SK-N-SH (cell line): ENCODE data around the gene MEG3. TPM values are rescaled to one million over a fixed set of nuclear protein-coding genes. Genes with fewer than 3 reads are reported as not detected.

Experiments
- CTCF ChIA-PET: fragments of 300-600, 350-600 bp; formaldehyde crosslinking; extraction: SDS; loops from one replicate; lab custom pipeline; 2021; lab: Yijun Ruan, JAX
- POLR2A ChIA-PET: fragments of 350-600 bp; sonication (Branson Sonifier 250); formaldehyde crosslinking; extraction: SDS; loops from one replicate; lab custom pipeline; 2020; ENCODE audit warnings: antibody characterized with exemption, inconsistent platforms; lab: Yijun Ruan, JAX
- DNase-seq: peaks from one replicate; pipeline ENCODE4 v3.0.0; 2012
- H2AFZ ChIP-seq: fragments of 200-600 bp; sonication (generic); 2 replicates; pipeline ENCODE4 v1.8.1; 2016; ENCODE audit warnings: antibody characterized with exemption, mild to moderate bottlenecking, low read depth
- H3F3A ChIP-seq: fragments of 200-600 bp; sonication (generic); replicated peaks from 2 replicates; pipeline ENCODE3; 2016; ENCODE audit warnings: antibody characterized with exemption, mild to moderate bottlenecking; ENCODE audit not compliant: insufficient read depth
- H3K27ac ChIP-seq, 2 experiments: fragments of 200-500 bp in 1 of 2; fragments of 200-600 bp in 1 of 2; sonication (Bioruptor generic) in 1 of 2; sonication (generic), shearing (Covaris generic) in 1 of 2; 2 replicates each; pipeline versions ENCODE4 v1.5.1 to v1.6.1; 2014 to 2016; ENCODE audit warnings: low read depth in 2 of 2, inconsistent platforms in 1 of 2, low read length in 1 of 2, mild to moderate bottlenecking in 1 of 2, mixed read lengths in 1 of 2
- H3K27me3 ChIP-seq: fragments of 200-600 bp; sonication (generic), shearing (Covaris generic); 2 replicates; pipeline ENCODE4 v1.6.1; 2016; ENCODE audit warnings: mixed run types; ENCODE audit not compliant: insufficient read depth
- H3K36me3 ChIP-seq, 2 experiments: fragments of 200-500 bp in 1 of 2; fragments of 200-600 bp in 1 of 2; sonication (Bioruptor generic) in 1 of 2; sonication (generic) in 1 of 2; replicated peaks in 1 of 2; 2 replicates each; pipeline versions ENCODE3 to v1.5.1; 2014 to 2016; ENCODE audit warnings: low read length in 1 of 2, mild to moderate bottlenecking in 1 of 2; ENCODE audit not compliant: insufficient read depth in 2 of 2, control insufficient read depth in 1 of 2
- H3K4me1 ChIP-seq, 2 experiments: fragments of 200-500 bp in 1 of 2; fragments of 200-600 bp in 1 of 2; sonication (Bioruptor generic) in 1 of 2; sonication (generic), shearing (Covaris generic) in 1 of 2; 2 replicates each; pipeline versions ENCODE4 v1.5.1 to v1.6.1; 2014 to 2016; ENCODE audit warnings: low read depth in 1 of 2, low read length in 1 of 2, mixed run types in 1 of 2; ENCODE audit not compliant: insufficient read depth in 2 of 2, control insufficient read depth in 1 of 2
- H3K4me2 ChIP-seq: fragments of 200-600 bp; sonication (generic), shearing (Covaris generic); 2 replicates; pipeline ENCODE4 v1.6.1; 2017; ENCODE audit warnings: mixed run types
- H3K4me3 ChIP-seq, 2 experiments: fragments of 200-500 bp in 1 of 2; fragments of 200-600 bp in 1 of 2; sonication (Bioruptor generic) in 1 of 2; sonication (generic), shearing (Covaris generic) in 1 of 2; 2 replicates each; pipeline versions ENCODE4 v1.5.1 to v1.8.1; 2014 to 2016; ENCODE audit warnings: low read depth in 2 of 2, inconsistent platforms in 1 of 2, low read length in 1 of 2, mild to moderate bottlenecking in 1 of 2, mixed read lengths in 1 of 2, moderate library complexity in 1 of 2
- H3K79me2 ChIP-seq: fragments of 200-600 bp; sonication (generic); 2 replicates; pipeline ENCODE4 v1.8.1; 2017; ENCODE audit warnings: mild to moderate bottlenecking; ENCODE audit not compliant: insufficient read depth
- H3K9ac ChIP-seq: fragments of 200-600 bp; sonication (generic); 2 replicates; pipeline ENCODE4 v1.6.1; 2017; ENCODE audit warnings: mixed run types
- H3K9me2 ChIP-seq: fragments of 200-600 bp; sonication (generic); 2 replicates; pipeline ENCODE4 v1.6.1; 2017; ENCODE audit warnings: mixed run types
- H3K9me3 ChIP-seq: fragments of 200-600 bp; sonication (generic); 2 replicates; pipeline ENCODE4 v1.6.1; 2017; ENCODE audit warnings: mixed run types, mild to moderate bottlenecking, moderate library complexity
- H4K20me1 ChIP-seq: fragments of 200-600 bp; sonication (generic); 2 replicates; pipeline ENCODE4 v1.6.1; 2017; ENCODE audit warnings: mild to moderate bottlenecking, mixed run types; ENCODE audit not compliant: insufficient read depth
- CHD2 ChIP-seq: fragments of 150-350 bp; IDR thresholded peaks from 2 replicates; pipeline ENCODE4 v1.6.1; 2018; ENCODE audit warnings: low read length; ENCODE audit not compliant: partially characterized antibody
- ELF1 ChIP-seq: IDR thresholded peaks from 2 replicates; pipeline ENCODE4 v1.4.0; 2012
- EP300 ChIP-seq, 2 experiments: IDR thresholded peaks; 2 replicates each; pipeline versions ENCODE4 v1.4.0 to v1.6.1; 2012; ENCODE audit warnings: borderline replicate concordance in 1 of 2, low read depth in 1 of 2, low read length in 1 of 2
- EZH2phosphoT487 ChIP-seq: fragments of 200-600 bp; sonication (generic); IDR thresholded peaks from 2 replicates; pipeline ENCODE4 v1.6.1; 2017; ENCODE audit warnings: low read depth, mixed run types, mild to moderate bottlenecking, antibody characterized with exemption, moderate library complexity, borderline replicate concordance
- FOXJ3 ChIP-seq: sonication (generic); formaldehyde crosslinking; IDR thresholded peaks from 2 replicates; pipeline ENCODE4 v1.5.1; 2020; ENCODE audit warnings: mild to moderate bottlenecking, missing genetic modification reagents
- GATA2 ChIP-seq: sonication (generic); formaldehyde crosslinking; IDR thresholded peaks from 2 replicates; pipeline ENCODE4 v1.5.0; 2020; ENCODE audit warnings: mild to moderate bottlenecking, missing genetic modification reagents
- MEF2A ChIP-seq: IDR thresholded peaks from 2 replicates; pipeline ENCODE4 v1.4.0; 2012; ENCODE audit warnings: low read depth, borderline replicate concordance
- MXI1 ChIP-seq: IDR thresholded peaks from 2 replicates; pipeline ENCODE4 v1.6.1; 2012; ENCODE audit warnings: mild to moderate bottlenecking, low read depth, low read length, improper control_type of control experiment
- NFIC ChIP-seq: IDR thresholded peaks from 2 replicates; pipeline ENCODE4 v1.4.0; 2012; ENCODE audit warnings: borderline replicate concordance
- POLR2AphosphoS5 ChIP-seq: IDR thresholded peaks from 2 replicates; pipeline ENCODE4 v1.6.1; 2012; ENCODE audit warnings: low read depth, low read length
- RFX5 ChIP-seq: IDR thresholded peaks from 2 replicates; pipeline ENCODE4 v1.6.1; 2012; ENCODE audit warnings: mild to moderate bottlenecking, improper control_type of control experiment, low read length
- SIN3A ChIP-seq: IDR thresholded peaks from 2 replicates; pipeline ENCODE4 v1.6.1; 2012; ENCODE audit warnings: low read depth, mild to moderate bottlenecking, low read length, moderate library complexity, borderline replicate concordance
- TCF12 ChIP-seq: IDR thresholded peaks from 2 replicates; pipeline ENCODE4 v1.4.0; 2012
- TEAD4 ChIP-seq: IDR thresholded peaks from 2 replicates; pipeline ENCODE4 v1.4.0; 2012; ENCODE audit warnings: mild to moderate bottlenecking, borderline replicate concordance; ENCODE audit not compliant: insufficient read depth
- WGBS: methylation state at CpG from one replicate; pipeline ENCODE4 v1.1.6; 2017; ENCODE audit warnings: low lambda C conversion rate; 5-methylcytosine and 5-hydroxymethylcytosine counted together
- polyA plus RNA-seq, 3 experiments: library from polyadenylated mRNA; depleted of rRNA; stranded (reverse); fragments of >200 nt; gene quantifications; 2 replicates each; pipeline ENCODE4 v1.2.3, GENCODE V29; 2012
- TF ChIP-seq, protein P1 (sequence below): IDR thresholded peaks from 2 replicates; pipeline ENCODE4 v1.4.0; 2012; ENCODE audit warnings: low read depth, borderline replicate concordance
- TF ChIP-seq, protein P2 (sequence below): IDR thresholded peaks from 2 replicates; pipeline ENCODE4 v1.4.0; 2012; ENCODE audit warnings: low read depth
- TF ChIP-seq, protein P3 (sequence below): fragments of 150-350 bp; IDR thresholded peaks from 2 replicates; pipeline ENCODE4 v1.6.1; 2016; ENCODE audit warnings: mild to moderate bottlenecking, low read depth, low read length

MEG3 gene
- polyA plus RNA-seq, 1 of the 3 experiments (the other 2 are of a cell fraction), result not detected

DNA sequence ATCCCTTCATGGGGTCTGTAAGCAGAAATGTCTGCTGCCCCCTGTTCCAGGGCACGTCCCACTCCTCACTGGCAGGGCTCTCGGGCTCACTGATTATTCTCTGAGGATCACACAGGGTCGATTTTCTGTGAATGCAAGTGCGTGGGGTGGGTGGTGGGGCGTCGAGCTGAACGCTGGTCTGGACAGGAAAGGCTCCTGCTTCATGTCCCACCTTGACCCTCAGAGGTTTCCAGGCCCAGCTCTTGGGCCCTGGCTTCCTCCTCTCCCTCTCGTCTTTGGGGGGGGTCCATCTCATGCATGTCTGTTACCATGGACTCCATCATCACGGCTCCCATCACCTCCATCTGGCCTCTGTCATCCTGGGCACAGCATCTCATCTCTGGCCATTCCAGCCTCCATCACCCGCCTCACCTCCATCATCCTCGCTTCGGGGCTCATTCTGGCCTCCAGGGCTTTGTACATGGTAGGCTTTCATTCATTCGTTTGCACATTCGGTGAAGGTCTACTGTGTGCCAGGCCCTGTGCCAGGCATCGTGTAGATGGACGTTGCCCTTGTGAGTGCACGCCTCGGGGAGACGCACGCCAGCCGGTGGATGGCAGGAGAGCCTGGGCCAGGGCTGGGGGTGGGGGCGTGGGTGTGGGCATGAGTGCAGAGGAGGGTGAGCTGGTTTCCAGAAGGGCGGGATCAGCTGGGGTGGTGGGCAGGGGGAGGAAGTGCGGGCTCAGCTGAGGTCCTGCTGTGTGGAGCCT lies 42.9 kb downstream of the MEG3 start:
- no peaks in the 10 kb centered on the region for H3K9me3 ChIP-seq
- no peak for TF ChIP-seq SIN3A
- TF ChIP-seq, protein P1, sequence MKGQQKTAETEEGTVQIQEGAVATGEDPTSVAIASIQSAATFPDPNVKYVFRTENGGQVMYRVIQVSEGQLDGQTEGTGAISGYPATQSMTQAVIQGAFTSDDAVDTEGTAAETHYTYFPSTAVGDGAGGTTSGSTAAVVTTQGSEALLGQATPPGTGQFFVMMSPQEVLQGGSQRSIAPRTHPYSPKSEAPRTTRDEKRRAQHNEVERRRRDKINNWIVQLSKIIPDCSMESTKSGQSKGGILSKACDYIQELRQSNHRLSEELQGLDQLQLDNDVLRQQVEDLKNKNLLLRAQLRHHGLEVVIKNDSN, result no peak
- TF ChIP-seq MXI1, result no peak
- no peak for TF ChIP-seq MEF2A
- no peak for TF ChIP-seq NFIC
- no peak for TF ChIP-seq TCF12
- 63% methylated on average over 19 of the region's 24 CpGs for WGBS
- H3K9me2 ChIP-seq, result no peaks in the 10 kb centered on the region
- H3K4me1 ChIP-seq, result no peaks in the 10 kb centered on the region; a peak in 1 of 4 replicates
- H4K20me1 ChIP-seq, result no peaks in the 10 kb centered on the region
- CTCF ChIA-PET, result no interaction called here
- no peaks in the 10 kb centered on the region for H3K36me3 ChIP-seq
- POLR2A ChIA-PET, result no interaction called here
- DNase-seq, result no peak
- no peak overlapping the region for H3K4me2 ChIP-seq
- no peaks in the 10 kb centered on the region for H3K79me2 ChIP-seq
- H2AFZ ChIP-seq, result no peak overlapping the region
- H3K27me3 ChIP-seq, result no peaks in the 10 kb centered on the region
- no peak overlapping the region for H3K27ac ChIP-seq
- H3F3A ChIP-seq, result no peaks in the 10 kb centered on the region
- no peak overlapping the region for H3K4me3 ChIP-seq
- no peak overlapping the region for H3K9ac ChIP-seq

DNA sequence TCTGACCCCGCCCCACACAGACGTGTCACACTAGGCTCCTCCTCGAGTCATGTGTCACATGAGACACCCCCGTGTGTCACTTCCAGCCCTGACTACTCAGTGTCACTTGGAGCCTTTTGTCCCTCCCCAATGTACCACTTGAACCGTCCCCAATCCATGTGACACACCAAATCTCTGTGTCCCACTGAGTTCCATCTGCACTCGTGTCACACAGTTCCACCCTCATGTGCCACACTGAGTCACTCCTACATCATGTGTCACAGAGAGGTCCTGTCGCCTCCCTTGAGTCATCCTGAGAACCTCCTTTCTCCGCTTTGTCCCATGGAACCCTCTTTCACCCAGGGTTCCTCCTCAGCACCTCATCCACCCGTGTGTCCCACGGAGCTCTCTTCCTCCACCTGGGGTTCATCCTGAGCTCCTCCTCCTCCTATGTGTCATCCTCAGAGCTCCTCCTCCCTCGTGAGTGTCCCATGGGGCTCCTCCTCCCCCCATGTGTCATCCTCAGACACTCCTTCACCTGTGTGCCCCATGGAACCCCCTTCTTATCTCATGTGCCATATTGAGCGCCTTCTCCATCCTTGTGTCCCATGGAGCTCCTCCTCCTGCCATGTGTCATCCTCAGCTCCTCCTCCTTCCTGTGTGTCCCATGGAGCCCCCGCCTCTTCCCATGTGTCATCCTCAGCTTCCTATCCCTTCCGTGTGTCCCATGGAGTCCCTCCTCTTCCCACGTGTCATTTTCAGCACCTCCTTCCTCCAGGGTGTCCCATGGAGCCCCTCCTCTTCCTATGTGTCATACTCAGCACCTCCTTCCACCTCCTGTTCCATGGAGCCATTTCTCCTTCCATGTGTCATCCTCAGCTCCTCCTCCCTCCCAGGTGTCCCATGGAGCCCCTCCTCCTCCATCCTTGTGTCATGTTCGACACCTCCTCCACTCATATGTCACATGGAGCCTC lies 45.6 kb downstream of the MEG3 start:
- H3K79me2 ChIP-seq, result no peaks in the 10 kb centered on the region
- H3F3A ChIP-seq, result no peaks in the 10 kb centered on the region
- H4K20me1 ChIP-seq, result no peaks in the 10 kb centered on the region
- H3K9me2 ChIP-seq, result no peaks in the 10 kb centered on the region
- no peak overlapping the region for H3K4me2 ChIP-seq
- no peak for DNase-seq
- no peak overlapping the region for H3K27ac ChIP-seq
- no peak for TF ChIP-seq ELF1
- no peak for TF ChIP-seq CHD2
- no peak for TF ChIP-seq FOXJ3 (CRISPR knock-in tag)
- TF ChIP-seq, protein P2, sequence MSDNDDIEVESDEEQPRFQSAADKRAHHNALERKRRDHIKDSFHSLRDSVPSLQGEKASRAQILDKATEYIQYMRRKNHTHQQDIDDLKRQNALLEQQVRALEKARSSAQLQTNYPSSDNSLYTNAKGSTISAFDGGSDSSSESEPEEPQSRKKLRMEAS, result no peak
- TF ChIP-seq GATA2 (CRISPR knock-in tag), result no peak
- no peak for TF ChIP-seq EP300 (IDR thresholded peaks at IDR 0.05; ENCODE audit: borderline replicate concordance in 1 of 2, low read depth in 1 of 2, low read length in 1 of 2)
- no peak for TF ChIP-seq RFX5
- TF ChIP-seq, protein P3, sequence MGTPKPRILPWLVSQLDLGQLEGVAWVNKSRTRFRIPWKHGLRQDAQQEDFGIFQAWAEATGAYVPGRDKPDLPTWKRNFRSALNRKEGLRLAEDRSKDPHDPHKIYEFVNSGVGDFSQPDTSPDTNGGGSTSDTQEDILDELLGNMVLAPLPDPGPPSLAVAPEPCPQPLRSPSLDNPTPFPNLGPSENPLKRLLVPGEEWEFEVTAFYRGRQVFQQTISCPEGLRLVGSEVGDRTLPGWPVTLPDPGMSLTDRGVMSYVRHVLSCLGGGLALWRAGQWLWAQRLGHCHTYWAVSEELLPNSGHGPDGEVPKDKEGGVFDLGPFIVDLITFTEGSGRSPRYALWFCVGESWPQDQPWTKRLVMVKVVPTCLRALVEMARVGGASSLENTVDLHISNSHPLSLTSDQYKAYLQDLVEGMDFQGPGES, result no peak
- no peak for TF ChIP-seq MXI1
- no peak for TF ChIP-seq TCF12
- no peak for TF ChIP-seq TEAD4
- TF ChIP-seq EZH2phosphoT487, result no peak
- no peak for TF ChIP-seq POLR2AphosphoS5
- no peak for TF ChIP-seq SIN3A
- H3K9ac ChIP-seq, result no peak overlapping the region
- H3K36me3 ChIP-seq, result no peaks in the 10 kb centered on the region
- ChIA-PET POLR2A (no interaction called here), CTCF (no interaction called here)
- no peaks in the 10 kb centered on the region; a peak in 1 of 4 replicates for H3K4me1 ChIP-seq
- no peak overlapping the region for H3K4me3 ChIP-seq
- no peaks in the 10 kb centered on the region for H3K9me3 ChIP-seq
- no peaks in the 10 kb centered on the region for H3K27me3 ChIP-seq
- WGBS, result 62% methylated on average over 16 of the region's 16 CpGs
- no peak overlapping the region for H2AFZ ChIP-seq
